HG03521 (cell line): ENCODE results near the gene GOLGA8S.
"Not testable (repeated sequence)": the region's sequence is repeated elsewhere in the genome, so short reads cannot be mapped to it uniquely, and the experiment has no call there.

Experiments used
- ATAC-seq: cut with Tn5 transposase; IDR thresholded peaks from one replicate; pipeline ENCODE4 v1.9.1; 2021; ENCODE audit warnings: mild to moderate bottlenecking, moderate library complexity; ENCODE audit not compliant: unreplicated experiment

GOLGA8S gene

DNA sequence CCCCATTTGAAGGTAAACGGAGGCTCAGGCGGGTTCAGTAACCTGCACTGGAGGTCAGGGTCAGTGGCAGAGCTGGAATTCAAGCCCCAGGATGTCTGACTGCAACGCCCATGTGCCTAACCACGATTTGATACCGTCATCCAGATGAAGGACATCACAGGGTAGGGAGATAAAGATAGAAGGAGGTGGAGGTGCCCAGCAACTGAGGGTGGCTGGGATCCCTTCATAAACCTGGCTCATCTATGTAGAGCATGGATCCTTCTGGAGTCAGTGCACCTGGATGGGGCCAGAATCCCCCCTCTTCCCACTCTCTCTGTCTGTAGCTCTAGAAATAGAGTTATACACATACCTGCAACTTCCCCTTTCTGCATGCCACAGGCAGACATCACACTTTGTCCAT lies 41.3 kb downstream of the GOLGA8S start:
- no peak for ATAC-seq

DNA sequence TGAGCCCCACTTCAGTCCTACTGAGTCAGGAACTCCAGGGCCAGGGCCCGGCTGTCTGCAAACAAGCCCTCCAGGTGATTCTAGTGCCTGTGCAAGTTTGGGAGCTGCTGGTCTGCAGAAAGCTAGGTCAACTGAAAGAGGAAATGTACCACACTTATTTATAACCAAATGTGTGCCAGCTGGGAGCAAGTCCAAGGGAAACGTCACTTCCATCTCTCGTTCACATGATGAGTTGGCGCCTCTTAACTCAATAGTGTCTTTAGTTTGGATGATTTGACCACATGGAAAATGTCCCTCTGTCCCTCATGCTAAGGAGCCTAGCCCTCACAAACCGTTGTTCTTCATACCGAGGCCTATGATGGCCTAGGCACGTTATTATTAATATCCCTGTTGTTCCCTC lies 43.2 kb downstream of the GOLGA8S start:
- no peak for ATAC-seq

DNA sequence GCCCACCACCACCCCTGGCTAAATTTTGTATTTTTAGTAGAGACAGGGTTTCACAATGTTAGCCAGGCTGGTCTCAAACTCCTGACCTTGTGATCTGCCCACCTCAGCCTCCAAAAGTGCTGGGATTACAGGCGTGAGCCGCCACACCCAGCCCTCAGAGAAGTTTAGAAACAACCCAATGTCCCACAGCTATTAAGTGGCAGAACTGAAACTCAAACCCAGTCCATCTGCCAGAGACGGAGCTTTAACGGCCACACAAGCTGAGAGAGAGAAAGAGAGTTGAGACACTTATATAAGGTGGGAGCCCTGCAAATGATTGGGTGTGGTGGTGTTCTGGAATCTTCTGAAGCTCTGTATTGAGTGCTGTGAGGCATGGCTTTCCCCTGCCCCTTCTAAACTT lies 43.8 kb downstream of the GOLGA8S start:
- ATAC-seq: not testable (repeated sequence)

DNA sequence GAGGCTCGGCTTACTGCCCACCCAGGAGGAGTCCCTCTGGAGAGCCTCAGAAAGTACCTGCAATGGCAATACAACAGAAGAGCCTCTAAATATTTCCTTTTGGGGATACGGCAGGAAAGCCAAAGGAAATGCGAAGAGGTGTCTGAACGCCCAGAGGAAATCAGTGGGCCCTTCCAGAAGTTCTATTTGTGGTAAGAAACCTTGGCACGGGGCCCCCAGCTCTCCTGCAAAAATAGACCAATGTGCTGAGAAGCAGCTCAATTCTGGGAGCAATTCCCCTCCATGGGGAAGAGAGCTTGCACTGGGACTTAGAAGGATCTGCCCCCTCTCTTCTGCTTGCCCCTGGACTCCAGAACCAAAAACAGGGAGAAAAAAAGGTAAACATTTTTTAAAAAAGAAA lies 44.7 kb downstream of the GOLGA8S start:
- not testable (repeated sequence) for ATAC-seq

DNA sequence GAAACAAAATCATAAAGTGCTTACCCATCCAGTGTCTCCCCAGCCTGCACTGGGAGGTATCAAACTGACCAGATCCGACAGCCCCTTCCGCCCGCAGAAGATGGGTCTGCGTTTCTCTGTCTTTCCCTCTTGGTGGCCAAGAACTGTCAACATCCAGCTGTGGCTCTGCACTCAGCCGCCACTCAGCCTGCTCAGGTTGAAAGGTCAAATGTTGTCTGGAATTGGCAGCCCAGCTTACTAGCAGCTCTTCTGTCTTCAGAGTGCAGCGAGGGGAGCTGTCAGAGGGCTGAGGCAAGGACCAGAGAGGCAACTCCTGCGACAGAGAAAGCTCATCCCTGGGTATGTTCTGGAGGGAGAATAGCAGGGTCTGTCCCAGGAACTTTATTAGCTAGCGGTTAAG lies 47.1 kb downstream of the GOLGA8S start:
- no peak for ATAC-seq

DNA sequence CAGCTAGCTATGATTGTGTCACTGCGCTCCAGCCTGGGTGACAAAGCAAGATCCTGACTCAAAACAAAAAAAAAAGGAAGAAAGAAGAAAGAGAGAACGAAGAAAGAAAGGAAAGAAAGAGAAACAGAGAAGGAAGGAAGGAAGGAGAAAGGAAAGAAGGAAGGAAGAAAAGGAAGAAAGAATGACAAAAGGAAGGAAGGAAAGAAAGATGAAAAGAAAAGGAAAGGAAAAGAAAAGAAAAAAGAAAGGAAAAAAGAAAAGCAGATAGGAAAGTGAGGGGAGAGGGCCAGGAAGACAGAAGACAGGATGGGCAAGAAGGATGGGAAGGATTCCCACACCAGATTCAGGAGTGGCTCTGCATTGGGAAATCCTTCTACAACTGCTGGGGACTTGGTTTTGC lies 47.6 kb downstream of the GOLGA8S start:
- ATAC-seq: no peak

DNA sequence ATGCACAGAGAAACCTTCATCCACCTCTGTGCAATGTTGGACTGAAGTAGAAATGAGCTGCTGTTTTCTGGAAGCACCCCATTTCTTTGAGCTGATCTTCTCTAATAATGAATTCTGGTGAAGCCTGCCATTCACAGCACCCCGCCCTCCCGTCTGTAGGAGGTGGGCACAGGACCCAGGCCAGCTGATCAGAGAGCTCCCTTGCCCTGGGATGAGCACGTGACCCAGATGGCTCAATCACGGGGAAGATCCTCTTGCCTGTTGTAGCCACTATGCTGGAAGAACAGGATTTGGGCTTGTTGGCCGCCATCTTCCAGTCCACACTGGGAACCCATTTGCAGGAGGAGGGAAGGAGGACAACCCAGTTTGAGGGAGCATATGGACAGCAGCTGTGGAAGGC lies 48.0 kb downstream of the GOLGA8S start:
- ATAC-seq: no peak

DNA sequence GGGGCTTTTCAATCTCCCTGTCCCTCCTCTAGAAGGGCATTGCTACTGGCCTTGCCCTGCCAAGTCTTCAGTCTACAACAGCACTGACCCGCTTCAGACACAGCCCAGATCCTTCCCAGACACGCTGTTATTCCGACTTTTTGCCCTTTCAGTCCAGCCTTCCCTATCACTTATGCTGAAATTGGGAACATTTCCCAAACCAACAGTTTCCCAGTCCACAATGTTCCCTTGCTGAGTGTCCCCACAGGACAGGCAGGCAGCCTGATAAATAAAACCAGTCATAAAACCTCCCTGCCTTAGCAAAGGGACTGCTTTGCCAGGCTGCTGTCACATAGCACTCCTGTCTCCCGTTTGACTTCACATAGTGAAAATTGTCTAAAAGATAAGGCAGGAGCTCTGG lies 49.0 kb downstream of the GOLGA8S start:
- no peak for ATAC-seq

DNA sequence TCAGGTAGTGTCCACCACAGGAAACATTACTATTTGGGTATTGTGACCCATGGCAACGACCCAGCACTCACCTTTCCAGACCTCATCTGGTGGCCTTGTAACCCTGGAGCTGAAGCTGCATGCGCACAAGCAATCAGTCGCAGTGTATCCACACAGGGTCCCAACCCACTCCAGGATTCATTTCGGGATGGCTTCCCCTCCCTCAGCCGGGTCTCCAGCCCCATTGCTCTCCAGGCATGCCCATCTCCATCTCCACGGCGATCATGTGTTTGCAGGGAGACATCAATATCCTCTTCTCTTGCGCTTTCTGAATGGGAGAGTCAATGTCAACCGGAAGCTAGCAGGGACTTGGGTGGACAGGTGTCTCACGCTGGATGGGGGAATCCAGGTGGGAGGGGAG lies 57.3 kb downstream of the GOLGA8S start:
- no peak for ATAC-seq

DNA sequence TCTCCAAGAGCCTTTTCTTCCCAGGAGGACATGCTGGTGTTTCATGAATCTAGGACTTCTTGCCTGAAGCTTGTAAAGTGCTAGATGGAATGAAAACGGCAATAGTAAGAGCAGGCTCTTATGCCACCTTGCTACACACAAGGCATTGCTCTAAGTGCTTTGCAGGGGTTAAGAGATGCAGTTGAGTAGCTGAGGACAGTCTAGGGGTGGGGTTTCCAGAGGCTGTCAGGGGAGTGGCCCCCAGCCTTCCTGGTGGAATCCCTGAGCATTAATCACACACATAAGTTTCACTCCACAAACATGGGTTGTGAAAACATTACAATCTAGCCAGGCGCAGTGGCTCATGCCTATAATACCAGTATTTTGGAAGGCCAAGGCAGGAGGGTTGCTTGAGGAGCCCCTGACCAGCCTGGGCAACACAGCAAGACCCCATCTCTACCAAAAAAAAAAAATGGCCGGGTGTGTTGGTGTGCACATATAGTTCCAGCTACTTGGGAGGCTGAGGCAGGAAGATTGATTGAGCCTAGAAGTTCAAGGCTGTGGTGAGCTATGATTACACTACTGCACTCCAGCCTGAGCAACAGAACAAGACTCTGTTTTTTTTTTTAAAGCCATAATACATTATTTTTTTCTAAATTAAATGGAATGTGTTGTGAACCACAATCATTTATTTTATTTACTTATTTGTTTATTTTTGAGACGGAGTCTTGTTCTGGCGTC lies 58.5 kb downstream of the GOLGA8S start:
- not testable (repeated sequence) for ATAC-seq
